HG03442 (cell line): Measurements from ENCODE around the gene FANCI.

ENCODE experiments used
- ATAC-seq: cut with Tn5 transposase; IDR thresholded peaks from one replicate; pipeline ENCODE4 v1.9.1; 2021; ENCODE audit warnings: mild to moderate bottlenecking, moderate library complexity; ENCODE audit not compliant: unreplicated experiment

FANCI gene

DNA sequence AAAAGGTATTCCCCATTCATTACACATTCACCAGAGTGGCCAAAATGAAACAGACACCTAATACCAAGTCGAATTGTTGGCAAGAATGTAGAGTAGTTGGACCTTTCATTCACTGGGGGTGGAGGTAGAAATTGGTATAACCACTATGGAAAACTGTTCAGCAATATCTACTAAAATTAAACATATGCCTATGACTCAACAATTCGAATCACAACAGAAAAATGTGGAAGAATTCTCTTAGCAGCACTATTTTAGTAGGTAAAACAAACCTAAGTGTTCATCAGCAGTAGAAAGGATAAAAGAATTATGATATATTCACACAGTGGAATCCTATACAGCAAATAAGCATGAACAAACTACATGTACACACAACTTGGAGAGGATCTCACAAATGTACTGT is 60.2 kb downstream of the FANCI start:
- no peak for ATAC-seq

DNA sequence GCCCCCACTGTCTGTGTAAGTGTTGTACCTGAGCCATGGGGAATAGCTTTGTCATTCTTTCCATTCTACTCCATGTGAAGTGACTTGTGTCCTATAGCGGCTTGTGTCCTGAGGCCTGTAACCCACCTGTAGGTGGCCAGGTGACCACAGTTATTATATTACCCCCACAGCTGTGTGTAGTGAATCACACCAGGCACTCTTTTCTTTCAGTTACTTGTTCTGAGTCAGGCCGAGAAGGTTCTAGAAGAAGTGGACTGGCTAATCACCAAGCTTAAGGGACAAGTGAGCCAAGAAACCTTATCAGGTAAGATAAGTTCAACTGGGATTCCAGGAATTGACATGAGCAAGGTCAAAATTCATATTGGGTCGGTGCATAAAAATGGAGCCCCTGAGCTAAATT is 61.6 kb downstream of the FANCI start:
- no peak for ATAC-seq

GRCh38 chr15:89307046-89307587 is 63.3 kb downstream of the FANCI start:
- no peak for ATAC-seq

- ATAC-seq: no peak
Measured at GRCh38 chr15:89307791-89308190, 64.0 kb downstream of the FANCI start.

- no peak for ATAC-seq
Measured at GRCh38 chr15:89308236-89308635, 64.5 kb downstream of the FANCI start.

DNA sequence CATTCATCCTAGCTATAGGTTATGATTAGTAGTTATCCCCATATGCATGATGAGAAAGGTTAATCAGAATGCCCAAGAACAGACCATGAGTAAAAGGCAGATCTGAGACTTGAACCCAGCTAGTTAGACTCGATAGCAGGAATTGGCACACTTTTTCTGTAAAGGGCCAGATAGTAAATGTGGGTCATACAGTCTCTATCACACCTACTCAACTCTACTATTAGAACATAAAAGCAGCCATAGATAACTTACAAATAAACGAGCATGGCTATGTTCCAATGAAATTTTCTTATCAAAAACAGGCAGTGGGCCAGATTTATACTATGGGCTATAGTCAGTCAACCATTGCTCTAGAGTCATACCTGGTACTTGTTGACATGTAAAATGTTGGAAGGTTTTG is 66.2 kb downstream of the FANCI start:
- no peak for ATAC-seq

- no peak for ATAC-seq
Measured at GRCh38 chr15:89315375-89315929, 71.7 kb downstream of the FANCI start.

DNA sequence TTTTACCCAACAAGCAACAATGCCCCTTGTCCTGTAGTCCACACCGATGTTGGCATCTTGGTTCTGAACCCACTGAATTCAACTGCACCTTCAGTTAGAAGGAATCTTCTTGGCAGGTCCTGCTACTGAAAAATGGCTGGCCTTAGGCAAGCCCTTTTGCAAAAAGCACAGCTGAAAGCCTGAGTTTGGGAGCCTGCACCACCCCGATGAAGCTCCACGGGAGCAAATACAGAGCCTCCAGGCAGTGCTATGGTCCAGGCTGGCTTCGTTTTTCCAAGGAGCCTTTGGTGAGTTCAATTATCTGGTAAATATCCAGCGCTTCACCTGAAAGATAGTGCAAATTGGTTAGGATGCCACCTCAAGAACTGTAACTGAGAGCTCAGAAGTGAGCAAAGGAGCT is 72.7 kb downstream of the FANCI start:
- no peak for ATAC-seq

DNA sequence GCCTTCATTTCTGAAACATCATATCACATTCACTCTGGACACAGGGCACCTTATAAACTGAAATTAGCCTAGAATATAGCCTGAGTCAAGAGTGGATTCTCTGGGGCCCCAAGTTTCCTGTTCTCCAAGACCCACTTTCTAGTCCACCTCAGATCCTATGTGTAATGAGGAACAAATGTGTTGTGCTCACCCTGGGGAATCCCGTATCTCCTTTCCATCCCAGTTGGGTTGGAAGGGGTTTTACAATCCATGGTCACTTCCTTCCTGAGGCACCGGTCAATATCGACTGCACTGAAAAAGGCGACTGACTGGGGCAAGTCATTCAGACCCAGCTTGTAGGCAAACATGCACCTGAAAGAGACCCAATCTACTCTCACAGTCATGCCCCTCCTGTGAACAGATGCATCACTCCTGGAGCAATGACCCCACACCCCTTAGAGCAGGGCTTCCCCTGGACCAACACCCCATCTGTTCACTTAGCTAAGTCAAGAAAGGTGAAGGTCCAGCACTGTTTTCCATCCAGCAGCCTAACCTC is 73.5 kb downstream of the FANCI start:
- no peak for ATAC-seq

DNA sequence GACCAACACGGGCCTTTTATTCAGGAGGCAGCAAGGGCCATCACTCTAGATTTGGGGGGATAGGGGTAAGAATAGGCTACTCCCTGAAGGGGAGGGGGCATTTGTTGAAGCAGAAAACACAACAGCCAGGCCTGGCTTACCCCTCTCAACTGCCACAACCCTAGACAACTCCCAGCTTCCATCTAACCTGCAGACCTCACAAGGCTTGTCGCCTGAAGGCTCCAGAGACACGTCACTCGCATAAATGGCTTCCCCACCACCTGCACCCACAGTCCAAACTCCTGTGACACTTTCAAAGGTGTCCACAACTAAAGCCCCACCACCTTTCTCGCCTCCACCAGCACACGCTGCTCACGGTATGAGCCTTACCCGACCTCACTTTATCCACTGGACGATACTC is 75.9 kb downstream of the FANCI start:
- no peak for ATAC-seq

DNA sequence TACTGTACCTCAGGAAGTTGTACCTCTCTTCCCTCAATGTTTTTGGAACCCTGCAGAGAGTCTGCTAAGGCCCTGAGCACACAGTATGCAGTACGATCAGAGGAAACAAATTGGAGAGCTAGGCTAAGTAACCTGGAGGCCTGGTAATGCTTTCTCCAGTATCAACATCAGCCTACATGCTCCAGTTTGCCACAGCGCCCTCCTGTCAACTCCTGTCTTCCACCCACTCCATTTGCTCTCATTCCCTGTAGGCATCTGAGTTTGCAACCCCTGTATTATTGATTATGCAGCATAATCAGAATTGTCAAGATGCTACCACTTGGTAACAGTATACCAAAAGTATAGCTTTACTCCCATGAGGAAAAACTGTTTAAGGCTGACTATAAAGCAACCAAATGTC is 76.4 kb downstream of the FANCI start:
- ATAC-seq: no peak

- ATAC-seq: no peak
Measured at GRCh38 chr15:89321521-89322410, 78.0 kb downstream of the FANCI start.

GRCh38 chr15:89322822-89323221 is 79.0 kb downstream of the FANCI start:
- ATAC-seq: no peak

- ATAC-seq: no peak
Measured at GRCh38 chr15:89323825-89324224, 80.0 kb downstream of the FANCI start.

- ATAC-seq: no peak
Measured at GRCh38 chr15:89325039-89325803, 81.4 kb downstream of the FANCI start.

- no peak for ATAC-seq
Measured at GRCh38 chr15:89326316-89326715, 82.5 kb downstream of the FANCI start.

GRCh38 chr15:89327113-89327512 is 83.3 kb downstream of the FANCI start:
- ATAC-seq: no peak

- no peak for ATAC-seq
Measured at GRCh38 chr15:89328398-89329254, 84.8 kb downstream of the FANCI start.

- ATAC-seq: no peak
Measured at GRCh38 chr15:89329329-89330084, 85.7 kb downstream of the FANCI start.

DNA sequence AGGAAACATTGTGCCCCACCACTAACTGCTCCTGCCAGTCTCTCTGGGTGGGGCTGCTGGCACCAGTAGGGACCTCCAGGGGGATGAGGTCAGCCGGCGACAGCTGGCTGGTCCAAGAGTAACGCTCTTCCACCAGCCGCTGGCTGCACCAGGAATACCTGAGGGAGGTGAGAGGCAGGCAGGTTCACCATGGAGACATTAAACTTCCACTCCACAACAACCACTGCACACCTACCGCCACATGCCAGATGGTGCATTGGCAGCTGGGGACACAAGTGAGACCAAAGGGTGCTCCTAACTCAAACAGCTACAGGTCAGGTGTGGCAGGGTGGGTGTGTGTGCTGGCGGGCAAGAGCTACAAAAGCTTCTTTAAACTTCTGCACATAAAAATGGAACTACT is 86.3 kb downstream of the FANCI start:
- ATAC-seq: no peak
